Fibroblast of peridontal ligament (primary cell): Measurements from ENCODE around the gene TRANK1.
"Not testable (repeated sequence)": the region's sequence is repeated elsewhere in the genome, so short reads cannot be mapped to it uniquely, and the experiment has no call there.

Experiments used
- DNase-seq: peaks from one replicate; pipeline ENCODE4 v3.0.0-alpha.2; 2010; ENCODE audit errors: extremely low read depth

The TRANK1 gene

GRCh38 chr3:36919439-36920160, 25.3 kb downstream of the TRANK1 start:
- no peak for DNase-seq

- no peak for DNase-seq
Measured at GRCh38 chr3:36918050-36918449, 26.8 kb downstream of the TRANK1 start.

DNA sequence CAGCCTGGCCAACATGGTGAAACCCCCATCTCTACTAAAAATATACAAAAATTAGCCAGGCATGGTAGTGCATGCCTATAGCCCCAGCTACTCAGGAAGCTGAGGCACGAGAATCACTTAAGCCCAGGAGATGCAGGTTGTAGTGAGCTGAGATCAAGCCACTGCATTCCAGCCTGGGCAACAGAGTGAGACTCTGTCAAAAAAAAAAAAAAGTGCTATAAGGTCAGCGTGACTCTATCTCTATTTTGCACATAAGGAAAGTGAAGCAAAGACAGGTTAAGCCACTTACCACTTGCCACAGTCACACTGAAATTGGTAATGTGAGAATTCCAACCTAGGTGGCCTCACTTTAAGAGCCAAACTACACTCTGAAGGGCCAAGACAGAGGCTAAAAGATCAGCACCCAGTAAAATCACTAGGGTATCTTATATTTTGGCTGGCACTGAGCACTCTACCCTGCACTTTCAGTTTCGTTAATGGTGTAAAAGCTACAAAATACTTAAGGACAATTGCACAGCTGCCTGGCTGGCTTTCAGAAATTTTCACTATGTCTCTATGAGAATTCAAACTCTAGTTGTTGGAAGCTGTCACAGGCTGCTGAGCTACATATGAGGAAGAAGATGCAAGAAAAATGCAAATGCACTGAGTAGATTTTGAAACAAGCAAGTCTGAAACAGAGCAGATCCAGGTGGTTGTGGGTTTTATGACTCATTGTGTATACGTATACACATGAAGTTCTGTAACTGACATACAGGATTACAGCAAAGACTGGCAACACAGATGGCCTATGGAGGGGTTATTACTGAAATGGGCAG, 32.7 kb downstream of the TRANK1 start:
- peak; percentile 84 for DNase-seq

- no peak for DNase-seq
Measured at GRCh38 chr3:36909666-36910065, 35.2 kb downstream of the TRANK1 start.

DNA sequence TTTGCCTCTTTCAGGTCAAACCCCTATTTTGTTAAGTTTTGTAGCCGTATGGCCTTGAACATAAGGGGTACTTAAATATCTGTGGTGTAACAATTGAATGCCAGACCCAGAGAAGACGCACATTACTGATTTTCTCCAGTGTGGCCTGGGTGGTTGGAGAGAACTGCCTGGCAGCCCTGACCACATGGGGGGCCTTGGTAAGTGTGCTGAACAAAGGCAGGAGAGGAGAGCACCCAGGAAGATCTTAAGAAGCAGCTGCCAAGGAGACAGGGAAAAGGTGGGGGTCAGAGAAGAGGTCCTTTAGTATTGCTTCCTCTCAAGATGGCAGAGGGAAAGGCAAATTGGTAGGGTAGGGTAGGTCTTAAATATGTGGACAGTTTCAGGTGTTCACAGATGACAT, 35.7 kb downstream of the TRANK1 start:
- no peak for DNase-seq

DNA sequence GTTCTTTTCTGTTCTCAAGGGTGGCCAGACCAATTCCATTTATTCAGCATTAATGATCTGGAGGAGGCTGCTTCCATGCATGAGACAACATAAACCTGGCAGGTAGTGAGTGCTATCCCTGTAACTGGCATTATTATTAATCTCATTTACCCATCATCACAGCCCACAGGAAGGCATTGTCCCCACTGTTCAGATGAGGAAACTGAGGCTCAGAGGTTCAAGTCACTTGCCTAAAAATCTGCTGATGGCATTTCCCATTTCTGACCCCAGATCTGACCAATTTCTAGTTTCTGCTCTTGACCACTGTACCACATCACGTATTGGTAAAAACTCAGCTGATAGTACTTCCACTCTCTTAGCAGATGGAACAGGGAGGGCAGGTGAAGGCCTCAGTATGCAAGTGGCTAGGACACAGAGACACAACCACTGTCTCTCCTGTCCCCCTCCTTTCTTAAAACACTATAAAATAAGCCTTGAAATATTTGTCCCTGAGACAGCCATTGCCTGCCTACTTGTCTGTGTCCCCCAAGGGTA, 36.1 kb downstream of the TRANK1 start:
- DNase-seq = no peak

DNA sequence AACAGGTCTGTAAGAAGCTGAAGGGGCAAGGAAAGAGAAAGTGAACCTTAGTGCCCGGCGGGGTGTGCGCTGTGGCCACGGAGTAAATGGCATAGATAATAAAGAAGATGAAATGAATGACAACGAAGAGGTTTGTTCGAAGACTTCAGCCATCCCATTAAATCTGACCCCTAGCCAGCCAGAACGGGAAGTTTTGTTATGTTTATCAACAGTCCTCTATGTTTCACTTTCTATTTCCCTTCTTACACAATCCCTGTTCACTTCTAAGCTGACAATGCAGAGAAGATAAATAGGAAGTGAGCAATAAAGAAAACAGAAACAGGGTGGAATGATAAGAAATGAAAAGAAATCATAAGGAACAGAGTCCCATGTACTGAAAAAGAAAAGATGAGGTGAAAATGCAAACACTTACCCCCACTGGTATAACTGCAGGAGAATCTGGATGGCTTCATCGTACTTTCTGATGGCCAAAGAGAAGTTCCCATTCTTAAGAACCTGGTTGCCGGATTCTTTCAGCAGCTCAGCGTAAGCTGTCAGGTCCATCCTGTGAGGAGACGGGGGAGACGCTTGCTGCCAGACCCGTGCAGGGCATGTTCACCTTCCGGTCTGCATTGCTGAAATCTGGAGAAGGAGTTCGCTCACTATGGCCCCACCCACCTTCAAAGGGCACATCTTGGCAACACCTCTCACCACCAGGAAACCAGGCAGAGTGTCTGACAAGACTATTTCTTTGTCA, 36.8 kb downstream of the TRANK1 start:
- DNase-seq = peak; percentile 74

DNA sequence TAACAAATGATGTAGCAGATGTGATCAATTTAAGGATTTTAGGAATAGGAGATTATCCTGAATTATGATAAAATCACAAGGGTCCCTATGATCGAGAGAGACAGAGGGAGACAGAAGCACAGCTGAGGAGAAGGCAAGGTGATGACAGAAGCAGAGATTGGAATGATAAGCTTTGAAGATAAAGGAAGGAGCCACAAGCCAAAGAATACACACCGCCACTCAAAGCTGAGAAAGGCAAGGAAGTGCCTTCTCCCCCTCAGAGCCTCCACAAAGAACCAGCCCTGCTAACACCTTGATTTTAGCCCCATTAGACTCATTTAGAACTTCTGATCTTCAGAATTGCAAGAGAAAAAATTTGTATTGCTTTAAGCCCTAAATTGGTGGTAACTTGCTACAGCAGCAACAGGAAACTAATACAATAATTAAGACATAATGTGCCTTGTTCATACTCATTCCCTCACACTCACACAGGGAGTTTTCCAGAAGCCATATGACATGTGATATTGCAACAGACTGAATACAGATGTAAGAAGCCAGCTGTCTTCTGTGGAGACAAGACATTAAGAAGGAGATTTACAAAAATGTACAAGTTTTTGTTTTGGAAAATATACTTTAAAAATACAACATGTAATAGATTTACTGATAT, 38.2 kb downstream of the TRANK1 start:
- DNase-seq = peak; percentile 61

GRCh38 chr3:36905545-36905944, 39.3 kb downstream of the TRANK1 start:
- DNase-seq = no peak

DNA sequence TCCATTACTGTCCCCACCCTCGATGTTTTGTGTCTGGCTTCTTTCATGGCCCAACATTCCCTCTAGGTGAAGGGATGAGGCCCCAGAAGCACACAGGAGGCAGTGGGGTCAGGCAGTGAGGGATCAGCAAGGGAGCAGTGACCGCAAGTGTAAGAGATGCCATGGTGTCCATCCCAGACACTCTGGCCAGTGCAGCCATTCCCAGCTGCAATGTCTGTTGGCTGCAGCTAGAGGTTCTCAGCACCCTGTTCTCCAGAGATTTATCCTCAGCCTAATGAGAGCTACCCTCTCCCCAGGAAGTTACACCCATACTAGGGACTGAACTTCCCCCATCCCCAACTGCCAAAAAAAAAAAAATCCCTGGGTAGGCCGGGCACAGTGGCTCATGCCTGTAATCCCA, 40.2 kb downstream of the TRANK1 start:
- DNase-seq = peak; percentile 8

GRCh38 chr3:36904065-36904464, 40.8 kb downstream of the TRANK1 start:
- not testable (repeated sequence) for DNase-seq

DNA sequence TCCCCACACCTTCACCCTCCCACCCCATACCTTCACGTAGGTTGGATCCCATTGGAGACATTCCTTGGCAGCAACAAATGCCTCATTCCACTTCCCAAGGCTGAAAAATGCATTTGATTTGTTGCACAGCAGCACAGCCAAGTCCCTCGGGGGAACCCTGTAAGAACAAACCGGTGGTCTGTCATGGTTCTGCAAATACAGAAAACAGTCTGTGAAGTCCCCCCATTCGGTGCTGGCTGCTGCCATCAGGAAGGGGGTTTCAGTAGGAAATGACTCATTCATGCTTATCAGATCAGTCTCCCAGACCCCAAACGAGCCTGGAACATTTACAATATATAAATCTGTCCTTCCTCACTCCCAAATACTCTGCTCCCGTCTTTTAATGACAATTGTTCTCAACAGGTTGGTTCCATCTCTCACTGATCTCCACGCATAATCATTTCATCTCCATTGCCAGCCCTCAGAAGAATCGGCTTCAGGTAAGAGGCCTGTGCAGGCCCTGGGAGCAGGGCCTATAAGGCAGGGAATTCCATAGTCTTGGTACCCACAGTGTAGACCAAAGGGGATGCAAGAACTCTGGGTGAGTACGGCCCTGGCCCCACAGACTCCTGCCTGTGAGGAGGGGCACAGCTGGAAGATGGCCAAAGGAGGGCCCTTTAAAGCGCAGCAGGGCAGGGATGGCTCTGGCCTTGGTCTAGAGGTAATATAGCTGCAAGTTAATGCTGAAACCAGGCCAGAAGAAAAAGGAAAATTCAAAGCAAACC, 41.6 kb downstream of the TRANK1 start:
- no peak for DNase-seq

GRCh38 chr3:36901588-36901987, 43.3 kb downstream of the TRANK1 start:
- no peak for DNase-seq

GRCh38 chr3:36900474-36901443, 44.1 kb downstream of the TRANK1 start:
- no peak for DNase-seq

DNA sequence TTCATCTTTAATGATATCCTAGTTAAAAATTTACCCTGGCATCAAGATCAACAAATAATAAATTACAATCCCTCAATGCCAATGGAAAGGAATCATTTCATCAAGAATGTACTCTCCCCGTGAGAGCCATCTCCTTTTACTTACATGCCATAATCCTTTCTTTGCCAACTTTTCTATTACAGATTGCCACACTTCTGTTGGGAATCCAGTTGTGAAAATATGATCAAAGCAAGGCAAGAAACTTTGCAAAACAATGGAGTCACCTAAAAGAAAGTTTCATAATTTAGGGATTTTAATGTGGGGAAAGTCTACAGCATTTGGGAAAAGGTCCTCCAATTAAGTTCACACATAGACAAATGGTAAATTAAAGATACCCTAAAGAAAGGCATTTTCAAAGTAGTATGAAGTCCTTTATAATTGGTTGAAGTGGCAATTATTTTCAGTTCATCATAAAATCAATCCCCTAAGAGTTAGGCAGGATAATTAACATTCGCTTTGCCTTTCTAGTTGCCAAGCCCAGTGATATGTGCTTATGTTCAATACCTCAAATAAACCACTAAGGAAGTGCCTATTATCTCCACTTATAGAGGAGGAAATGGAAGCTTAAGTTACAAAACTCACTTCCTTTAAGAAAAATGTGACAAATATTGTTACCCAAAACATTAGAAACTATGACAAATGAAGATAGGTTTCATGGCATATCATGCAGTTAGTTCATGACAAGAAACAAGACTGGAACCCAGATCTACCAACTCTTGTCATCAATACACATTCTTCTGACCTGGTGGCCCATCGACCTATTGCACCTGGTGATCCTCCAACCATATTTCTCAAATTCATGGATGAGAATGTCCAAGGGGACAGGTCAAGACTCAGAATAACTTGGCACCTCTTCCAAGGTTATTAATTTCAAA, 49.1 kb downstream of the TRANK1 start:
- DNase-seq = no peak

DNA sequence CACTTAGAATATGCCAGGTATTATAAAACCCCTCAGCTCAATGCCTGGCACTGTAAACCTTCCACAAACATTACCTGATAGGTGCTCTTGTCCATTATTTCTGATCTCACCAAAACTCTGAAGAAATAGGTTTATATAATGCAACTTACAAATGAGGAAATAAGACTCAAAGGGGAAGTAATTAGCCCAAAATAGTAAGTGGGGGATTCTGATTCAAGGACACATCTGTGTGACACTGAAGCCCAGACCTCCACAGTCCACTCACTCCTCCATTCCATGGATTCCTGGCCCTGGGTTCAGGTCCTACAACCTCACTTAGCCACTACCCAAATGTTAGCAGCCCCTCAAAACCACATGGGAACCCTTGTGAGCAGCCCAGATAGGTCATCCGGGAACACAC, 49.9 kb downstream of the TRANK1 start:
- no peak for DNase-seq

DNA sequence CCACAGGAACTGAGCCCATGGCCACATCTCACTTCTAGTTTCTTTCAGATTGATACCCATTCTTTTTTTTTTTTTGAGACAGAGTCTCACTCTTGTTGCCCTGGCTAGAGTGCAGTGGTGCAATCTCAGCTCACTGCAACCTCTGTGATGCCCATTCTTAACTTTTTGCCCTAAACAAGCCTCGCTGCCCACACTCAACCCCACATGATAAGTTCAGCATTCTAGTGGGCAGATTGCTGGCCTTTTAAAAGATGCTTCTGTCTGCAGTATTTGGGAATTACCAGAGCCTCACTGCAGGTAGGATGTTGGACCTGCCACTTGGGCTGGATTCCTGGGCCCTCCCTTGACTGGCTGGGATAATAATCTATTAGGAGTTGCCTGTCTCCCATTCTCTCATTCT, 51.0 kb downstream of the TRANK1 start:
- no peak for DNase-seq

GRCh38 chr3:36893137-36893557, 51.7 kb downstream of the TRANK1 start:
- peak; percentile 52 for DNase-seq
